GM12874 (cell line): ENCODE data around the gene RBM45.

Experiments used
- TF ChIP-seq, protein P1 (sequence below): IDR thresholded peaks from 2 replicates; pipeline ENCODE4 v1.5.1; 2011; ENCODE audit warnings: low read depth, mild to moderate bottlenecking, control low read depth, low read length, moderate library complexity; ENCODE audit not compliant: insufficient read depth

RBM45 gene

GRCh38 chr2:178155524-178155923, 43.3 kb downstream of the RBM45 start:
- TF ChIP-seq, protein P1, sequence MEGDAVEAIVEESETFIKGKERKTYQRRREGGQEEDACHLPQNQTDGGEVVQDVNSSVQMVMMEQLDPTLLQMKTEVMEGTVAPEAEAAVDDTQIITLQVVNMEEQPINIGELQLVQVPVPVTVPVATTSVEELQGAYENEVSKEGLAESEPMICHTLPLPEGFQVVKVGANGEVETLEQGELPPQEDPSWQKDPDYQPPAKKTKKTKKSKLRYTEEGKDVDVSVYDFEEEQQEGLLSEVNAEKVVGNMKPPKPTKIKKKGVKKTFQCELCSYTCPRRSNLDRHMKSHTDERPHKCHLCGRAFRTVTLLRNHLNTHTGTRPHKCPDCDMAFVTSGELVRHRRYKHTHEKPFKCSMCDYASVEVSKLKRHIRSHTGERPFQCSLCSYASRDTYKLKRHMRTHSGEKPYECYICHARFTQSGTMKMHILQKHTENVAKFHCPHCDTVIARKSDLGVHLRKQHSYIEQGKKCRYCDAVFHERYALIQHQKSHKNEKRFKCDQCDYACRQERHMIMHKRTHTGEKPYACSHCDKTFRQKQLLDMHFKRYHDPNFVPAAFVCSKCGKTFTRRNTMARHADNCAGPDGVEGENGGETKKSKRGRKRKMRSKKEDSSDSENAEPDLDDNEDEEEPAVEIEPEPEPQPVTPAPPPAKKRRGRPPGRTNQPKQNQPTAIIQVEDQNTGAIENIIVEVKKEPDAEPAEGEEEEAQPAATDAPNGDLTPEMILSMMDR: no peak

DNA sequence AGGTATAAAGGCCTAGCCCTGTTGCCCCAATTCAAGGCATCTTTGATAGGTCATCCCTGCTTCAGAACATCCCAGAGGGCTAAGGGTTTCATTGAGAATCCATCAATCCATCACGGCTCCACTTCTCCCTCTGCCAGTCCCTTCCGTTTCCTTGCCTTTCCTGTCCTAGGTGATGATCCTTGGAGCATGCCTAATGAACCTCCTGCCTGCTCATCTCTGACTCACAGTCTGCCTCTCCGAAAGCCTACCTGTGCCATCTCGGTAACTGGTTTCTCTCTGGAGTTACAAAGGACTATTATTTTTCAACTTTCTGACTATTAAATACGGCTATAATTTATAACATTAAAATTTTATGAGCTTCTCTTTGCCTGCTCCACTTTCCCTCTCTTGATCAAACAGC, 45.3 kb downstream of the RBM45 start:
- TF ChIP-seq, protein P1: no peak

DNA sequence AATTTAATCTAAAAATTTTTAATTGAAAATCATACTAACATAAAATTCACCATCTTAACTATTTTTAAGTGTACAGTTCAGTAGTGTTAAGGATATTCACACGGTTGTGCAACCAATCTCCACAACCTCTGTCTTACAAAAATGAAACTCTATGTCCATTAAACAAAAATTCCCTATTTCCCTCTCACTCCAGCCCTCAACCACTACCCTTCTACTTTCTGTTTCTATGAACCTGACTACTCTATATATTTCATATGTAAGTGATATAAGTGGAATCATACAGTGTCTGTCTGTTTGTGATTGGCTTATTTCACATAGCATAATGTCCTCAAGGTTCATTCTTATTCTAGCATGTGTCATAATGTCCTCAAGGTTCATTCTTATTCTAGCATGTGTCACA, 47.7 kb downstream of the RBM45 start:
- TF ChIP-seq, protein P1: no peak

DNA sequence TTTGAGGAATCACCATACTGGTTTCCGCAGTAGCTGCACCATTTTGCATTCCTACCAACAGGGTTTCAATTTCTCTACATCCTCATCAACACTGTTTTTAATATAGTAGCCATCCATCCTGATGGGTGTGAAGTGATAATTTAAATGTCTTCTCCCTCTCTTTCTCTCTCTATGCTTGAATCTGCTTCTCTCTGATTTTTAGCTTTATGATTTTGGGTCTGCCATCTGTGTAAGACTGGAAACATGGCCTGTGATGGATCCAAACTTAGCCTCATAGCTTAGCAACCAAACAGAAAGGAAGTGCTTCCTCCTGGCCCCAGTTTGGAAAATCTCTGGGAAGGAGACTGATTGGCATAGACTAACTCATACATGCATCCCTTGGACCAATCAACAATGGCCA, 48.4 kb downstream of the RBM45 start:
- TF ChIP-seq, protein P1: no peak

GRCh38 chr2:178163395-178163794, 51.2 kb downstream of the RBM45 start:
- TF ChIP-seq, protein P1: no peak

DNA sequence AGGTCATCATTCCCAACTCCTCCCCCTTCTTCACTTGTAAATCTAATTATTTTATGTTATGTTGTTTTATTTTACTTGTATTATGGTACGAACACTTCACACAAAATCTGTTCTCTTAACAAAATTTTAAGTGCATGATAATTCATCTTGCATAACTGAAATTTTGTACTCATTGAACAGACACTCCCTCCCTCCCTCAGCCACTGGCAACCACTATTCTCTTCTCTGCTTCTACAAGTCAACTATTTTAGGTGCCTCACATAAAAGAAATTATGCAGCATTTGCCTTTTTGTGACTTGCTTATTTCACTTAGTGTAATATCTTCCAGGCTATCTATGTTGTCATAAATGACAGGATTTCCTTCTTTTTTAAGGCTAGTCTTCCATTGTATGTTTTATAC, 51.7 kb downstream of the RBM45 start:
- TF ChIP-seq, protein P1: no peak

- TF ChIP-seq, protein P1: no peak
Observed at GRCh38 chr2:178173657-178174056, 61.4 kb downstream of the RBM45 start.
